GM12801 (cell line): ENCODE data around the gene PLAC9.

Source experiments
- CTCF ChIP-seq: IDR thresholded peaks from one replicate; pipeline ENCODE4 v1.5.1; 2011; ENCODE audit warnings: control low read depth; ENCODE audit not compliant: insufficient read length; ENCODE audit errors: extremely low read depth

PLAC9 gene

GRCh38 chr10:80158598-80159127, 26.1 kb downstream of the PLAC9 start:
- TF ChIP-seq CTCF = no peak

- TF ChIP-seq CTCF = no peak
Observed at GRCh38 chr10:80159166-80159873, 26.8 kb downstream of the PLAC9 start.

- no peak for TF ChIP-seq CTCF
Observed at GRCh38 chr10:80160361-80161320, 28.1 kb downstream of the PLAC9 start.

- no peak for TF ChIP-seq CTCF
Observed at GRCh38 chr10:80161321-80162083, 29.0 kb downstream of the PLAC9 start.

GRCh38 chr10:80163741-80164341, 31.3 kb downstream of the PLAC9 start:
- no peak for TF ChIP-seq CTCF

- no peak for TF ChIP-seq CTCF
Observed at GRCh38 chr10:80164596-80164995, 32.1 kb downstream of the PLAC9 start.

GRCh38 chr10:80165173-80165572, 32.6 kb downstream of the PLAC9 start:
- no peak for TF ChIP-seq CTCF
